Measurements from ENCODE around the gene MRPS2. TPM values are rescaled to one million over a fixed set of nuclear protein-coding genes. Genes with fewer than 3 reads are reported as not detected.
A peak's percentile ranks its signal among the peaks of the same experiment; 100 is the strongest.
"Not testable (repeated sequence)": the region's sequence is repeated elsewhere in the genome, so short reads cannot be mapped to it uniquely, and the experiment has no call there.

Gene MRPS2
- total RNA-seq (10 to 100 TPM; 66.7 to 71.0 TPM), polyA plus RNA-seq (50.9 TPM)

GRCh38 chr9:135500525-135501260, at the start of gene MRPS2:
Gene MRPS2, plus strand, starts transcription at chr9:135500682. Its CDS starts 29 bp downstream, at chr9:135500711.
- DNase-seq = peak; percentile 73 to 87 (median 78)
- peaks cover 27% of the 10 kb centered on the region for H3K4me1 ChIP-seq (ENCODE audit: insufficient read depth, low read length)
- peaks cover 3 to 4% of the 10 kb centered on the region in 2 donors for H3K27me3 Mint-ChIP-seq
- no peaks in the 10 kb centered on the region for H3K9me3 Mint-ChIP-seq
- H3K27me3 ChIP-seq (ENCODE audit: insufficient read depth, low read length, poor library complexity, severe bottlenecking) = no peaks in the 10 kb centered on the region
- ChIA-PET POLR2A (no interaction called here), CTCF (interaction anchor here (0.9 kb wide), 1 partner anchor 20 kb away, joined by 4 read pairs; no protein-coding TSS in a partner anchor)
- peak within 1 kb of the TSS; percentile 79 for H3K4me3 ChIP-seq (ENCODE audit: low read length)
- no peaks in the 10 kb centered on the region for H3K9me3 ChIP-seq (ENCODE audit: low read length)
- peak within 1 kb of the TSS; percentile 70 to 98 (median 87) for H3K27ac Mint-ChIP-seq
- H3K4me1 Mint-ChIP-seq = peaks cover 17 to 34% (median 25%) of the 10 kb centered on the region in 3 donors
- H3K36me3 Mint-ChIP-seq = peaks cover 0 to 37% (median 5%) of the 10 kb centered on the region in 3 donors
- H3K27ac ChIP-seq (ENCODE audit: low read depth, low read length) = peak within 1 kb of the TSS; percentile 64
- peaks cover 18% of the 10 kb centered on the region for H3K36me3 ChIP-seq (ENCODE audit: insufficient read depth, low read length)
- peak within 1 kb of the TSS; percentile 86 to 98 (median 91) for H3K4me3 Mint-ChIP-seq

- H3K36me3 Mint-ChIP-seq = no peaks in the 10 kb centered on the region
- no peaks in the 10 kb centered on the region for H3K9me3 ChIP-seq (ENCODE audit: low read length)
- DNase-seq = no peak
- peaks cover 11 to 13% of the 10 kb centered on the region in 2 donors for H3K27me3 Mint-ChIP-seq
- no peaks in the 10 kb centered on the region for H3K9me3 Mint-ChIP-seq
- H3K4me1 ChIP-seq (ENCODE audit: insufficient read depth, low read length) = no peaks in the 10 kb centered on the region
- POLR2A ChIA-PET = no interaction called here
- no peaks in the 10 kb centered on the region for H3K27me3 ChIP-seq (ENCODE audit: insufficient read depth, low read length, poor library complexity, severe bottlenecking)
- CTCF ChIA-PET = no interaction called here
- H3K27ac Mint-ChIP-seq = no peak overlapping the region
- no peak overlapping the region for H3K4me3 Mint-ChIP-seq
- no peak overlapping the region for H3K4me3 ChIP-seq (ENCODE audit: low read length)
- H3K27ac ChIP-seq (ENCODE audit: low read depth, low read length) = no peak overlapping the region
- H3K4me1 Mint-ChIP-seq = no peaks in the 10 kb centered on the region
- H3K36me3 ChIP-seq (ENCODE audit: insufficient read depth, low read length) = no peaks in the 10 kb centered on the region
These were observed 49.5 kb upstream of the MRPS2 start for GRCh38 chr9:135450956-135451355.

DNA sequence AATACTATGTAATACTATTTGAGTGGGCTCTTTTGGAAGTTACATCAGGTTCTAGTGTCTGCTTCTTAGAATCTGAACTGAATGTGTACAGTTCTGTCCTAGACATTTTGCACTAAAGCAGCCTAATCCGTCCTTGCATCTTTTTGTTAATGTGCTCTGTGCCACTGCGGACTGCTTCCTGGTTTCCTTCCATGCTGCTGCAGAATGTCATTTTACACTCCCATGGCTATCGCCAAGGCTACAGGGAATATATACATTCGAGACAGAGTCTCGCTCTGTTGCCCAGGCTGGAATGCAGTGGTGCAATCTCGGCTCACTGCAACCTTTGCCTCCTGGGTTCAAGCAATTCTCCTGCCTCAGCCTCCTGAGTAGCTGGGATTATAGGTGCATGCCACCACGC, 48.6 kb upstream of the MRPS2 start:
- peaks cover 11 to 17% of the 10 kb centered on the region in 2 donors for H3K27me3 Mint-ChIP-seq
- POLR2A ChIA-PET; H3K36me3 Mint-ChIP-seq; H3K27ac Mint-ChIP-seq; H3K4me3 Mint-ChIP-seq; H3K9me3 ChIP-seq (ENCODE audit: low read length); H3K4me1 ChIP-seq (ENCODE audit: insufficient read depth, low read length); H3K27ac ChIP-seq (ENCODE audit: low read depth, low read length); CTCF ChIA-PET; H3K36me3 ChIP-seq (ENCODE audit: insufficient read depth, low read length); DNase-seq; H3K9me3 Mint-ChIP-seq; H3K27me3 ChIP-seq (ENCODE audit: insufficient read depth, low read length, poor library complexity, severe bottlenecking); H3K4me1 Mint-ChIP-seq; H3K4me3 ChIP-seq (ENCODE audit: low read length): not testable (repeated sequence)

DNA sequence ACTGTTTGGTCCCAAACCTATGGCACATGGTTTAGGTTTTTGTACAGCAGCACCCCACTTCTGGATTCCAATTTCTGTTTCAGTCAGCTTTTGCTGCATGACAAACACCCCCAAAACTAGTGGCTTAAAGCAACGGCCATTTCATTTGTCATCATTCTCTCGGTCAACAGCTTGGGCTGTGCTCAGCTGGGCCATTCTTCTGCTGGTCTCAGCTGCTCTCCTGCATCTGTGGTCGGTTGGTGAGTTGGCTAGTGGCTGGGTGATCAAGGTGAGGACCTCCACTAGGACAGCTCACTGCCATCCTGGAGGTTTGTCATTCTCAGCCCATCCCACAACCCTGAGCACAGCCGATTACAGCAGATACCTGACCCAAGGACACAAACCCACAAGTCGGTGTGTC, 45.7 kb upstream of the MRPS2 start:
- POLR2A ChIA-PET = no interaction called here
- CTCF ChIA-PET = no interaction called here

GRCh38 chr9:135455401-135456030, 45.0 kb upstream of the MRPS2 start:
- DNase-seq = no peak
- H3K27me3 Mint-ChIP-seq = peaks cover 22 to 29% of the 10 kb centered on the region in 2 donors
- peaks cover 0 to 6% (median 0%) of the 10 kb centered on the region in 5 donors for H3K9me3 Mint-ChIP-seq
- H3K36me3 Mint-ChIP-seq = no peaks in the 10 kb centered on the region
- Histone ChIP-seq H3K27ac (ENCODE audit: low read depth, low read length) (no peak overlapping the region), H3K9me3 (ENCODE audit: low read length) (no peaks in the 10 kb centered on the region), H3K36me3 (ENCODE audit: insufficient read depth, low read length) (no peaks in the 10 kb centered on the region), H3K4me1 (ENCODE audit: insufficient read depth, low read length) (no peaks in the 10 kb centered on the region), H3K27me3 (ENCODE audit: insufficient read depth, low read length, poor library complexity, severe bottlenecking) (no peaks in the 10 kb centered on the region), H3K4me3 (ENCODE audit: low read length) (no peak overlapping the region)
- ChIA-PET CTCF (no interaction called here), POLR2A (no interaction called here)
- no peak overlapping the region for H3K27ac Mint-ChIP-seq
- peak overlapping the region in 1 of 7 donors; percentile 44 for H3K4me3 Mint-ChIP-seq
- no peaks in the 10 kb centered on the region for H3K4me1 Mint-ChIP-seq

More for the DNA sequence above, 45.7 kb upstream of the MRPS2 start:
- no peaks in the 10 kb centered on the region for H3K36me3 ChIP-seq (ENCODE audit: insufficient read depth, low read length)
- Mint-ChIP-seq H3K4me1 (no peaks in the 10 kb centered on the region), H3K9me3 (peaks cover 0 to 6% (median 0%) of the 10 kb centered on the region in 5 donors), H3K36me3 (no peaks in the 10 kb centered on the region), H3K4me3 (no peak overlapping the region), H3K27ac (no peak overlapping the region), H3K27me3 (peaks cover 18 to 25% of the 10 kb centered on the region in 2 donors)
- DNase-seq = no peak
- H3K4me3 ChIP-seq (ENCODE audit: low read length) = no peak overlapping the region
- no peaks in the 10 kb centered on the region for H3K9me3 ChIP-seq (ENCODE audit: low read length)
- no peaks in the 10 kb centered on the region for H3K27me3 ChIP-seq (ENCODE audit: insufficient read depth, low read length, poor library complexity, severe bottlenecking)
- no peak overlapping the region for H3K27ac ChIP-seq (ENCODE audit: low read depth, low read length)
- no peaks in the 10 kb centered on the region for H3K4me1 ChIP-seq (ENCODE audit: insufficient read depth, low read length)

DNA sequence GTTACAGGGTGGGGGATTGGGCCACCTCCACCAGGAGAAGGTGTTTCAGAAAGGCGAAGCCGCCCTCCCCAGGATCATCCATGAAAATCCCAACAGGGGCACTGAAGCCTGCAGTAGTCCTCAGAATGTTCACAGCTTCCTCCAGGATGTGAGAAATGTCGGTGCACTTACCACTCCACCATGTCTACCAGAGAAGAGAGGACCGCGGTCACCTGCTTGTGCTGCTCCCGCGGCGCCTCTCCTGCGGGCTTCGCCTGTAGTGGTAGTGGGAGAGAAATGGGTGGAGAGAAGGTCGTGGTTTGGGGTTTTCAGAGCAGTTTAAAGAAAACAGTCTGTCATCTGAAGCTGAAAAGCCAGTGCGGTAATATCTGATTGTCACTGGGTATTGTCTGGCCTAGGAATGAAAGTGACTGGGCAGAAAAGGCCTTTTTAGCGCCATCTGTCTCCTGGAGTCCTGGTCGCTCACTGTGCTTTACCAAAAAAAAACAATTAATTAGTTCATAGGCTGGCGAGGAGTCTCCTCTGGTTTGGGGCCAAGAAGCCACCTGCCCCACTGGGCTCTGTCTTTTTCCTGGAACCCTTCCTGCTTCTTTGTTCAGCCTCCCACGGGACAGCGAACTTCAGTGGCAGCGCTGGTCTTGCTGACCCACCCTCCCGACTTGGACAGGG, 43.9 kb upstream of the MRPS2 start:
- H3K9me3 Mint-ChIP-seq = peaks cover 0 to 6% (median 0%) of the 10 kb centered on the region in 5 donors
- H3K27ac Mint-ChIP-seq = no peak overlapping the region
- Histone ChIP-seq H3K27ac (ENCODE audit: low read depth, low read length) (no peak overlapping the region), H3K4me3 (ENCODE audit: low read length) (no peak overlapping the region), H3K4me1 (ENCODE audit: insufficient read depth, low read length) (no peaks in the 10 kb centered on the region), H3K36me3 (ENCODE audit: insufficient read depth, low read length) (no peaks in the 10 kb centered on the region), H3K9me3 (ENCODE audit: low read length) (no peaks in the 10 kb centered on the region), H3K27me3 (ENCODE audit: insufficient read depth, low read length, poor library complexity, severe bottlenecking) (no peaks in the 10 kb centered on the region)
- no peak overlapping the region for H3K4me3 Mint-ChIP-seq
- H3K36me3 Mint-ChIP-seq = no peaks in the 10 kb centered on the region
- POLR2A ChIA-PET = no interaction called here
- no peaks in the 10 kb centered on the region for H3K4me1 Mint-ChIP-seq
- CTCF ChIA-PET = no interaction called here
- peaks cover 30 to 35% of the 10 kb centered on the region in 2 donors for H3K27me3 Mint-ChIP-seq
- no peak for DNase-seq

DNA sequence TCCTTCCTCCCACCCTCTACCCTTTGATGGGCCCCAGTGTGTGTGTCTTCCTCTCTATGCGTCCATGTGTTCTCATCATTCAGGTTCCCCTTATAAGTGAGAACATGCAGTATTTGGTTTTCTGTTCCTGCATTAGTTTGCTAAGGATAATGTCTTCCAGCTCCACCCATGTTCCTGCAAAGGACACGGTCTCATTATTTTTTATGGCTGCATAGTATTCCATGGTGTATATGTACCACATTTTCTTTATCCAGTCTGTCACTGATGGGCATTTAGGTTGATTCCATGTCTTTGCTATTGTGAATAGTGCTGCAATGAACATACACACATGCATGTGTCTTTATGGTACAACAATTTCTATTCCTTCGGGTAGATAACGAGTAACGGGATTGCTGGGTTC, 42.0 kb upstream of the MRPS2 start:
- H3K4me1 ChIP-seq (ENCODE audit: insufficient read depth, low read length); H3K4me3 ChIP-seq (ENCODE audit: low read length); POLR2A ChIA-PET; H3K9me3 ChIP-seq (ENCODE audit: low read length); CTCF ChIA-PET; H3K4me1 Mint-ChIP-seq; H3K36me3 Mint-ChIP-seq; DNase-seq; H3K9me3 Mint-ChIP-seq; H3K27me3 ChIP-seq (ENCODE audit: insufficient read depth, low read length, poor library complexity, severe bottlenecking); H3K27ac Mint-ChIP-seq; H3K36me3 ChIP-seq (ENCODE audit: insufficient read depth, low read length); H3K4me3 Mint-ChIP-seq; H3K27ac ChIP-seq (ENCODE audit: low read depth, low read length): not testable (repeated sequence)
- H3K27me3 Mint-ChIP-seq = peaks cover 28 to 52% of the 10 kb centered on the region in 2 donors

DNA sequence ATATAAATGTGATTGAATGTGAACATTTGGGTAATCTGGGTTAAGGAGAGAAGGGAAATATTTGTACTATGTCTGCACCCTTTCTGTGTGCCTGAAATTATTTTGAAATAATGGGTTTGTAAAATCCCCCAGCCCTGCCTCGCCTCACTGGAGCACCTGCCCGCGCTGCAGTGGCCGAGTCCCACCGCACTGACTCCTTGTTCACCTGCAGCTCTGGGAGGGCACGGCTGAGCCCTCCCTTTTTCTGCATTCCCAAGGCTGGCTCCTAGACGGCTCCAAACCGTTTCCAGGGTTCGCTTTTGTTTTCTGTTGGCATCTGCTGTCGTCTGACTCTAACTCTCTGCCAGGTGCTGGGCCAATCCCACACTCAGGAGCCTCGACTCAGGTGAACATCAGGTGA, 38.5 kb upstream of the MRPS2 start:
- no peak overlapping the region for H3K27ac Mint-ChIP-seq
- H3K27me3 Mint-ChIP-seq = peaks cover 23 to 59% of the 10 kb centered on the region in 2 donors
- no peaks in the 10 kb centered on the region for H3K36me3 Mint-ChIP-seq
- H3K9me3 Mint-ChIP-seq = peaks cover 0 to 6% (median 0%) of the 10 kb centered on the region in 5 donors
- Histone ChIP-seq H3K36me3 (ENCODE audit: insufficient read depth, low read length) (no peaks in the 10 kb centered on the region), H3K27me3 (ENCODE audit: insufficient read depth, low read length, poor library complexity, severe bottlenecking) (no peaks in the 10 kb centered on the region), H3K9me3 (ENCODE audit: low read length) (no peaks in the 10 kb centered on the region), H3K4me3 (ENCODE audit: low read length) (no peak overlapping the region), H3K27ac (ENCODE audit: low read depth, low read length) (no peak overlapping the region), H3K4me1 (ENCODE audit: insufficient read depth, low read length) (no peaks in the 10 kb centered on the region)
- no peak for DNase-seq
- CTCF ChIA-PET = no interaction called here
- no peaks in the 10 kb centered on the region for H3K4me1 Mint-ChIP-seq
- POLR2A ChIA-PET = no interaction called here
- no peak overlapping the region for H3K4me3 Mint-ChIP-seq
